GM19035 (cell line): ENCODE measurements around the gene GABPB2.
A peak's percentile ranks its signal among the peaks of the same experiment; 100 is the strongest.

Source experiments
- ATAC-seq: cut with Tn5 transposase; IDR thresholded peaks from one replicate; pipeline ENCODE4 v1.9.1; 2021; ENCODE audit not compliant: unreplicated experiment

The GABPB2 gene

DNA sequence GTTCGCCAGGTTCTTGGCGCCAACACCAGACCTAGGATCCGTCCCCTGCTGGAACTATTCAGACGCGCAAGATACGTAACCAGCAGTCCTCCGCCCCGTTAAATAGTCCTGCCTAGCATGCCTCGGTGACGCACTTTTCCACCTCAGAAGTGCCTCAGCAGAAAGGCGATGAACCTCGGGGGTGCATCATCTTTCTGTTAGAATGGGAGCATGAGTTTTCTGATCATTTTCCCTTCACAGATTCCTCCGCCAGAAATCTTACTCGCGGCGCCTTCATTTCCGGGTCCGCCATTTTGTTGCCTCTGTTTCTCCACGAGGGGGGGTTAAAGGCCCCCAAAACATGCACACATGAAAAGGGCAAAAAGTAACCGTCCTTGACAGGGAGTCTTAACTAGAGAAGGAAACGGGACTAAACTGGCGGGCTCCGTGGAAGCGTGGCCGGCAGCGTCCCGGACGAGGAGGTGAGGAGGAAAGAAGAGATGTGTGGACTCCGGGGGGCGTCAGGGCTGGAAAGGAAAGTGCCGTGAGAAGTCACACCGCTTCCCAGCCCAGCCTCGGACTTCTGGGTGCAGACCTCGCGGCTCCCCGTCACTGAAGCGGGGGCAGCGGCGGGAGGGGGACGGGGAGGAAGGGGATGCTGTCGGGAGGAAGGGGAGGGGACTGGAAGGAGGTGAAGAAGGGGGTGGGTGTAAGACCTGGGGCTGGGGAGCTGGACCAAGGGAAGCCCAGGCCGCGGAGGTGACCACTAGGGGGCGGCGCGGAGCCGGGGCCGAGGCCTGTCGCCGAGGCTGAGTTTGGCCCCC lies at the start of gene GABPB2:
Gene GABPB2 (plus strand): TSS at position 288 of the 803 bp plus-strand sequence. CDS start 17,429 bp downstream, outside the sequence.
- ATAC-seq: peak; percentile 72

- ATAC-seq: no peak
Observed at GRCh38 chr1:151024540-151025146, 45.9 kb upstream of the GABPB2 start.

DNA sequence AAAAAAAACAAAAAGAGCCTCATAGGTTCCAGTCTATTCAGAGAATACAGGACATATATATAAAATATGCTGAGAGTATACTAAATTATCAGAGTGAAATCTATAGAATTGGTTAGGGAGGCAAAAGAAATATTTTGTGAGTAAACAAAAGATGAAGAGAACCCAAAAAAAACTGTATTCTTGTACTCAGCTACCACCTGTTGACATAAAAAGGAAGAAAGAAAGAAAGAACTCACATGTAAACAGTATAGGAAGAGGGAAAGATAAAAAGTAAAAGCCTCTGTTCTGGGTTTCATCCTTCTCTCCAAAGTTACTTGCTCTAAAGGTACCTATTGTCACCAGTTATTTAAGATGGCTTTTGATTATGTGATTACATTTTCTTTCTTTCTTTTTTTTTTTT lies 44.1 kb upstream of the GABPB2 start:
- ATAC-seq: no peak

DNA sequence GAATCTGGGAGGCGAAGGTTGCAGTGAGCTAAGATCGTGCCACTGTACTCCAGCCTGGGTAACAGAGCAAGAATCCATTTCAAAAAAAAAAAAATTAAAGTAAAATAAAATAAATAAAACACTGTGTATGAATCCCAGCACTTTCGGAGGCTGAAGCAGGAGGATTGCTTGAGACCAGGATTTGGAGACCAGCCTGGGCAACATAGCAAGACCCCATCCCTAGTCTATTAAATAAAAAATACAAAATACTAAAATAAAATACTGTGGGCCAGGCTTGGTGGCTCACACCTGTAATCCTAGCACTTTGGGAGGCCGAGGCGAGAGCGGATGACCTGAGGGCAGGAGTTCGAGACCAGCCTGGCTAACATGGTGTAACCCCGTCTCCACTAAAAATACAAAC lies 38.4 kb upstream of the GABPB2 start:
- ATAC-seq: no peak

- no peak for ATAC-seq
Observed at GRCh38 chr1:151035167-151035566, 35.4 kb upstream of the GABPB2 start.

DNA sequence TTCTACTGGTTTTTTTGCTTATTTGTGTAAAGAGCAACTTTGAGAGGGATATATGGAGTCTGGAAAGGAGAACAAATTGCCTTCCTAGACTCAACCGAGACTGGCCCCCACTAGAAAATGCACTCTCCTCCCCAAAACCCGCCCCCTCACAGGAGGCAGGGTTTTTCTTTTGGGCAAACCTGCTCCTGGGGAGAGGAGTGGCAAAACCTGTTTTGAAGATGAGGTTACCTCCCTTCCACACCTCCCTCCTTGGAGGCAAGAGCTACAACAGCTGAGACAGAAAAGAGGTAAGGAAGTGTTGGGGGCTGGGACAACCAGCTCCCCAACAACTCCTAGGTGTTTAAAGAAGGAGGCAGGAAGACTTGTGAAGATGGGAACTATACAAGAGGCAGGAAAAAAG lies 34.2 kb upstream of the GABPB2 start, which contains the start of gene BNIPL:
Gene BNIPL (plus strand): TSS at position 231 of the 400 bp plus-strand sequence. CDS start 140 bp downstream, at position 371.
- ATAC-seq: no peak

DNA sequence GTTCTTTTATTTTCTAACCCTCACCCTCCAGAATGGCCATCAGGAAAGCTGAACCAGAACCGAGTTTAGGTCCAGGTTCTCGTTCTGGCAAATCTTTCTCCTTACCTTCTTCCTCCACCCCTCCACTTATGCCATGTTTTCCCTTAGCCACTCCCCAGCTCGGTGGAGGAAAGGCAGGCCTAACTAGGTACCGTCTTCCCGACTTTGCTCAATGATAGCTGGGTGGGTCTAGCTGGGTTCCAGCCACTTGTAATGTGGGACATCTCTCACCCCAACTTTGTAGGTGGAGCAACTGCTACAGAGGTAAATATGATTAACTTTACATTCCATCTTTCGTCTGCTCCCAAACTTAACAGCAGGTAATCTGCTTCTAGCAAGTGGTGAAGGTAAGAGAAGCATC lies 33.5 kb upstream of the GABPB2 start:
- ATAC-seq: no peak

- no peak for ATAC-seq
Observed at GRCh38 chr1:151039521-151039920, 31.0 kb upstream of the GABPB2 start.

DNA sequence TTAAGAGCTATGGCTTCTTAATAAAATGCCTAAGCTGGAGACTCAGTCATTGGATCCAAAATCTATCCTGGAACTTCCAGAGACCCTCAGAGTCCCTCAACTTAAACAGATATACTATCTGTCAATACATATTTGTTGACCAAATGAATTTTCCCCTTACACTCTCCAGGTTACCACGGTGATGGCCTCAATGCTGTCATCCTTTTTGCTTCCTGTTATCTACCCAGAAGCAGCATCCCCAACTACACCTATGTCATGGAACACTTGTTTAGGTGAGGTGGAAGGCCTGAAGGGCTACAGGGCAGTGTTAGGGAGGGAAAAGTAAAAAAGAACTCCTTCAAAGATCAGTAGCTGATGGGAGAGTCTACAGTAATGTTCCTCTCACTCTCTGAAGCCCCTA lies 27.4 kb upstream of the GABPB2 start:
- no peak for ATAC-seq

- peak; percentile 48 for ATAC-seq
Observed at GRCh38 chr1:151047591-151047924, 23.0 kb upstream of the GABPB2 start, which contains the start of gene C1orf56. C1orf56 (plus strand) TSS chr1:151047751; CDS start chr1:151047848, 97 bp downstream.

- ATAC-seq: peak; percentile 50
Observed at GRCh38 chr1:151047925-151048644, 22.5 kb upstream of the GABPB2 start.

DNA sequence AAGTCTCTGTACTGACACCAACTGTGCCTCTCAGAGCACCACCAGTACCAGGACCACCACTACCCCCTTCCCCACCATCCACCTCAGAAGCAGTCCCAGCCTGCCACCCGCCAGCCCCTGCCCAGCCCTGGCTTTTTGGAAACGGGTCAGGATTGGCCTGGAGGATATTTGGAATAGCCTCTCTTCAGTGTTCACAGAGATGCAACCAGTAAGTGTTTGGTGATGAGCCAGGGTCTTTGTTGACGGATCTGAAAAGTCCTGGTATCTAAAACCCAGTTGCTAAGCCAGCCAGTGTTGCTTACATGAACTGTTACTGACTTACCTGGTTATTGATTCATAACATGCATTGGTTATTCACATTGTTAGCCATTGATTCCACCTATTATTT lies 21.9 kb upstream of the GABPB2 start:
- ATAC-seq: no peak

DNA sequence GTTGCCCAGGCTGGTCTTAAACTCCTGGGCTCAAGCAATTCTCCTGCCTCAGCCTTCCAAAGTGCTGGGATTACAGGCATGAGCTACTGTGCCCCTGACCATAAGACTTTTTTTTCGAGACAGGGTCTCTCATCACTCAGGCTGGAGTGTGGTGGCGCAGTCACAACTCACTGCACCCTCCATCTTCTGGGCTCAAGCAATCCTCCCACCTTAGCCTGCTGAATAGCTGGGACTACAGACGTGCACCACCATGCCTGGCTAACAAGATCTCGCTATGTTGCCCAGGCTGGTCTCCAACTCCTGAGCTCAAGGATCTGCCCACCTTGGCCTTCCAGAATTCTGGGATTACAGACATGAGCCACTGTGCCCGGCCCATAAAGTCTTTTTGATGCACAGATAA lies 21.1 kb upstream of the GABPB2 start:
- no peak for ATAC-seq

GRCh38 chr1:151050051-151050688 lies 20.4 kb upstream of the GABPB2 start:
- ATAC-seq: no peak

DNA sequence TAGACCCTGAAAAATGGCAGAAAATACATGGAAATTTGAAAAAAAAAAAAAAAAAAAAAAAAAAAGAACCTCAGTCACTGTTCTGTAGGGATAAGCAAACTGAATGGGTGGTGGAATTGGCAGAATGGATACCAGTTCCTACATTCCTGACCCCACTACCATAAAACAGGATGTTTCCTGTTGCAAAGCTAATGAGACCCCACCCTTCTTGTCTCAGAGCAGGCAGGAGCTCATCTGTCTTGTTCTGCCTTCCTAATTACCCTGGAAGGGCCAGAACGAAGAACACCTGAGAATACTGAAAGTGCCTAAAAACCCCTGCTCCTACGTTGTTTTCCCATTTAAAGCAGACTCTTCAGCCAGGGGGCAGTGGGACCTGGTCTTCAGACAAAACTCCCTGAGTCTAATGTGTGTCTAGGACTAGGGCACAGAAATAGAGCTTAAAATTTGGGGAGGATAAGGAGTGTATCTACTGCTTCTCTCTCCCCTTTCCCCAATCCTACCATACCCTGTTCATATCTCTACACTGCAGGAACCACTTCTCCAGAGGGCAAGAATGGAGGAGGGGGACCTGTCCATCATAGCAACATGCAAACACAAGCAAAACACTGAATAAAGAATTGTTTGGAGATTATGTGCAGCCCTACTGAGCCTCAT lies 19.1 kb upstream of the GABPB2 start:
- no peak for ATAC-seq

DNA sequence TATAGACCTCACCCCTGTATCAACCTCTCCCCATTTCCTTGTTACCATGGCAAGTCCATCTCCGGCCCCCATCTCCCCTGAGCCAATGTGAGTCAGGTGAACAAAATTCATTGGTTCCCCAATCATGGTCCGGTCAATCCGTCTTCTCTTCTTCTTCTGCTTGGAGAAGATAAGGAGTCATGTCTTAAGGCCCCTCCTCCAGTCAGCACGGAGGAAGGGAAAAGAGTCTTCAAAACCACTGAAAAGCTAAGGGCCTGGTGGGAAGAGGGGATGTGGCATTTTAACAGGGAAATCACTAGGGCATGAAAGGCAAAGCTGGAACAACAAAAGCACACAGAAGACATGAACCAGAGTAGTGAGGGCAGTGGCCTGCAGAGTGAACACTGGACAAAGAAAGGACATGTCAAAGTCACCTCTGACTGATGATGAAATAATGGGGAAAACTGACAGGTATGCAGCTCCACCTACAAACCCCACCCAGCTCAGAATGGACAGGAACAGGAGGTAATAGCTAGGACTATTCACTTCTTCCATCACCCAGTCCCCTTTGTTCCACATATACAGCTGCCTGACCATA lies 15.5 kb upstream of the GABPB2 start:
- no peak for ATAC-seq

GRCh38 chr1:151055581-151055980 lies 15.0 kb upstream of the GABPB2 start:
- no peak for ATAC-seq

DNA sequence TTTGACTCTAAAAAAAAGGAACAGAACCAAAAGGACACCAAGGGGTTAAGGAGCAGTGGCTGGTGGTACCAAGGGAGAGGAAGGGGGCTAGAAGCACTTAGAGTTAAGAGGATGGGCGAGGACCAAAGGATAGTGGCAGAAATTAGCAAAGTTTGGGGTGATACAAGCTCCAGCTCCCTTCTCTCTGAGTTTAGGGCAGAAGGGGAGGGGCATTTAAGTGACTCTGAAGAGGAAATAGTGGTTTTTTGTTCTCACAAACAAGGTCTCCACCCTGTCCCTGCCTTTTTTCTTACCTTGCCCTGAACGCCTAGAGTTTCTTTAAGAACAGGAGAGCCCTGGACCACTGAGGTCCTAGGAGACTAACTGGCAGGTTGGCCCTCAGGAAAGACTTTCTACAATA lies 14.4 kb upstream of the GABPB2 start:
- no peak for ATAC-seq

- ATAC-seq: no peak
Observed at GRCh38 chr1:151058692-151059091, 11.9 kb upstream of the GABPB2 start.
